GM10266 (cell line): Measurements from ENCODE around the gene RHO.

Experiments used
- DNase-seq: peaks from one replicate; pipeline ENCODE4 v3.0.0; 2012; ENCODE audit errors: extremely low spot score
- CTCF ChIP-seq: IDR thresholded peaks from 2 replicates; pipeline ENCODE4 v1.5.1; 2012; ENCODE audit warnings: mild to moderate bottlenecking, low read depth; ENCODE audit not compliant: control insufficient read depth, insufficient read depth; ENCODE audit errors: missing control alignments

Gene RHO

GRCh38 chr3:129576514-129577352 lies 48.3 kb downstream of the RHO start:
- no peak for TF ChIP-seq CTCF
- peak; percentile 59 for DNase-seq

GRCh38 chr3:129577366-129577765 lies 48.9 kb downstream of the RHO start:
- no peak for TF ChIP-seq CTCF
- DNase-seq, result no peak

- peak; percentile 59 for DNase-seq
- TF ChIP-seq CTCF, result no peak
Observed at GRCh38 chr3:129577925-129578786, 49.7 kb downstream of the RHO start.

GRCh38 chr3:129579991-129580390 lies 51.6 kb downstream of the RHO start:
- no peak for TF ChIP-seq CTCF
- no peak for DNase-seq

- no peak for TF ChIP-seq CTCF
- DNase-seq, result no peak
Observed at GRCh38 chr3:129581623-129582022, 53.2 kb downstream of the RHO start.

- TF ChIP-seq CTCF, result no peak
- DNase-seq, result no peak
Observed at GRCh38 chr3:129582799-129583198, 54.4 kb downstream of the RHO start.
